Measurements from ENCODE around the gene GH2.

The GH2 gene

GRCh38 chr17:63836811-63837210 is 44.9 kb downstream of the GH2 start:
- Histone ChIP-seq H3K4me3 (ENCODE audit: low read depth, low read length, poor library complexity, severe bottlenecking) (no peak overlapping the region), H3K4me2 (ENCODE audit: low read length) (no peak overlapping the region), H3K9ac (ENCODE audit: low read length) (no peak overlapping the region), H3F3A (ENCODE audit: insufficient read depth, low read length) (no peaks in the 10 kb centered on the region), H3K4me1 (ENCODE audit: insufficient read depth, low read length, severe bottlenecking) (peaks cover 38% of the 10 kb centered on the region), H3K79me2 (ENCODE audit: insufficient read depth, low read length) (peaks cover 31% of the 10 kb centered on the region), H3K9me3 (ENCODE audit: low read length) (no peaks in the 10 kb centered on the region), H3K27me3 (ENCODE audit: insufficient read depth, low read length) (no peaks in the 10 kb centered on the region), H3K36me3 (ENCODE audit: insufficient read depth, low read length) (peaks cover 59% of the 10 kb centered on the region), H2AFZ (ENCODE audit: low read length) (no peak overlapping the region), H4K20me1 (ENCODE audit: insufficient read depth, low read length) (no peaks in the 10 kb centered on the region), H3K27ac (ENCODE audit: low read depth, low read length, poor library complexity, severe bottlenecking) (no peak overlapping the region), H3K9me2 (ENCODE audit: low read depth, low read length) (no peaks in the 10 kb centered on the region)
- TF ChIP-seq, protein P1, sequence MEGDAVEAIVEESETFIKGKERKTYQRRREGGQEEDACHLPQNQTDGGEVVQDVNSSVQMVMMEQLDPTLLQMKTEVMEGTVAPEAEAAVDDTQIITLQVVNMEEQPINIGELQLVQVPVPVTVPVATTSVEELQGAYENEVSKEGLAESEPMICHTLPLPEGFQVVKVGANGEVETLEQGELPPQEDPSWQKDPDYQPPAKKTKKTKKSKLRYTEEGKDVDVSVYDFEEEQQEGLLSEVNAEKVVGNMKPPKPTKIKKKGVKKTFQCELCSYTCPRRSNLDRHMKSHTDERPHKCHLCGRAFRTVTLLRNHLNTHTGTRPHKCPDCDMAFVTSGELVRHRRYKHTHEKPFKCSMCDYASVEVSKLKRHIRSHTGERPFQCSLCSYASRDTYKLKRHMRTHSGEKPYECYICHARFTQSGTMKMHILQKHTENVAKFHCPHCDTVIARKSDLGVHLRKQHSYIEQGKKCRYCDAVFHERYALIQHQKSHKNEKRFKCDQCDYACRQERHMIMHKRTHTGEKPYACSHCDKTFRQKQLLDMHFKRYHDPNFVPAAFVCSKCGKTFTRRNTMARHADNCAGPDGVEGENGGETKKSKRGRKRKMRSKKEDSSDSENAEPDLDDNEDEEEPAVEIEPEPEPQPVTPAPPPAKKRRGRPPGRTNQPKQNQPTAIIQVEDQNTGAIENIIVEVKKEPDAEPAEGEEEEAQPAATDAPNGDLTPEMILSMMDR (IDR thresholded peaks at IDR 0.05; ENCODE audit: low read length) = no peak
- no peak for TF ChIP-seq EZH2 (IDR thresholded peaks at IDR 0.05; ENCODE audit: borderline replicate concordance, low read length)

DNA sequence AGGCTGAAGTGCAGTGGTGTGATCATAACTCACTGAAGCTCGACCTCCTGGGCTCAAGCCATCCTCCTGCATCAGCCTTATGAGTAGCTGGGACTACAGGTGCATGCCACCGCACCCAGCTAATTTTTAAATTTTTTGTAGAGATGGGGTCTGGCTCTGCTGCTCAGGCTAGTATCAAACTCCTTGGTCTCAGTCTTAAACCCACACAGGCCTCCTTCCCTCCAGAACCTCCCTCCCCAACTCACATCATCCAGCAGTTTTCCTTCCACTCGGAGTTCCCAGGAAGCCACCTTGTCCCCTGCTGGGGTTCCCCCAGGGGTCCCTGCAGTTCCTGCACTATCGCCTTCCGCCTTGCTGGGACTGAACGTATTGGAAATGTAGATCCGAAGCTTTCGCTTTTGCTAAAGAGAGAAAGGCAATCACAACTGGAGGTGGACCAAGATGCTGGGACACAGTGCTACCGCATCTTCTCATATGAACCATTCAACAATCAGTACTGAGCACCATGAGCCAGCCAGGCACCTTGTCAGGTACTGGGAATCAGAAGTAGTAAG is 46.5 kb downstream of the GH2 start:
- H3K9me3 ChIP-seq (ENCODE audit: low read length) = no peaks in the 10 kb centered on the region
- H3K4me3 ChIP-seq (ENCODE audit: low read depth, low read length, poor library complexity, severe bottlenecking) = no peak overlapping the region
- peaks cover 16% of the 10 kb centered on the region for H3K79me2 ChIP-seq (ENCODE audit: insufficient read depth, low read length)
- no peak overlapping the region for H3K4me2 ChIP-seq (ENCODE audit: low read length)
- no peak overlapping the region for H2AFZ ChIP-seq (ENCODE audit: low read length)
- TF ChIP-seq, protein P1 (IDR thresholded peaks at IDR 0.05; ENCODE audit: low read length) = no peak
- TF ChIP-seq EZH2 (IDR thresholded peaks at IDR 0.05; ENCODE audit: borderline replicate concordance, low read length) = no peak
- H3K36me3 ChIP-seq (ENCODE audit: insufficient read depth, low read length) = peaks cover 75% of the 10 kb centered on the region
- H3K27ac ChIP-seq (ENCODE audit: low read depth, low read length, poor library complexity, severe bottlenecking) = no peak overlapping the region
- no peaks in the 10 kb centered on the region for H4K20me1 ChIP-seq (ENCODE audit: insufficient read depth, low read length)
- H3K9ac ChIP-seq (ENCODE audit: low read length) = no peak overlapping the region
- H3K4me1 ChIP-seq (ENCODE audit: insufficient read depth, low read length, severe bottlenecking) = peaks cover 26% of the 10 kb centered on the region
- no peaks in the 10 kb centered on the region for H3K27me3 ChIP-seq (ENCODE audit: insufficient read depth, low read length)
- no peaks in the 10 kb centered on the region for H3K9me2 ChIP-seq (ENCODE audit: low read depth, low read length)
- no peaks in the 10 kb centered on the region for H3F3A ChIP-seq (ENCODE audit: insufficient read depth, low read length)

DNA sequence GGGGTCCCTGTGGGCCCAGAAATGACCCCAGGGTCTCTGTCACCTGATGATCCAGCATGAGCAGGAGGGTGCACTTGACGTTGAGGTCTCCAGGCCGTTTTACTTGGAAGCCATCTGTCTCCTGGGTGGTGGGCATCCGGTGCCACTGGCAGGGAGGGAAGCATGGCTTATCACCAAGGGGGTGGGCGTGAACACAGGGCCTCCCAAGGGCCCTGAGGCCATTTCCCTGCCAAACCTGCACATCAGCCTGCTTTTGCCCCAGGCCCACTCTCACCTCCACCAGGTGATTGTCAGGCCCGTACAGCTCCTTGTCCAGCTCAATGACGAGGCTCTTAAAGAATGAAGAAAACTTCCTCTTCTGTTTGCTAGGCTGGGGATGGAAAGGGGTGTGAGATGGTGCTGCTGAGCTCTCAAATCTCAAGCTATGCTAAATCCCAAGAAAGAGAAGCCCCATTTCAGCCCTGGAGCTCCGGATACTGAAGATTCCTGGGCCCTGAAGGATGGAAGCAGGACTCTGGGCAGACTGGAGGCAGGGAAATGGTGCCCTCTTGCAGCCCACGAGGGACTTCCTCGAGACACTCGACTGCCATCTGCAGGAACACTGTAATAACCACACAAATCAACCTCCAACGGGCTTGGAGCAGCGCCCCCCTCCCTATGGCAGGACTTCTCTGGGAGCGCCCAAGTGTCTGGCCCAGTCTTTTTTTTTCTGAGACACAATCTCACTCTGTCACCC is 47.1 kb downstream of the GH2 start:
- no peak for TF ChIP-seq EZH2 (IDR thresholded peaks at IDR 0.05; ENCODE audit: borderline replicate concordance, low read length)
- TF ChIP-seq, protein P1 (IDR thresholded peaks at IDR 0.05; ENCODE audit: low read length) = peak; percentile 78
- H3K27ac ChIP-seq (ENCODE audit: low read depth, low read length, poor library complexity, severe bottlenecking) = peak overlapping the region; percentile 52
- no peaks in the 10 kb centered on the region for H4K20me1 ChIP-seq (ENCODE audit: insufficient read depth, low read length)
- H3K9ac ChIP-seq (ENCODE audit: low read length) = no peak overlapping the region
- peaks cover 82% of the 10 kb centered on the region for H3K36me3 ChIP-seq (ENCODE audit: insufficient read depth, low read length)
- no peaks in the 10 kb centered on the region for H3K9me3 ChIP-seq (ENCODE audit: low read length)
- no peak overlapping the region for H3K4me2 ChIP-seq (ENCODE audit: low read length)
- peaks cover 11% of the 10 kb centered on the region for H3K79me2 ChIP-seq (ENCODE audit: insufficient read depth, low read length)
- H2AFZ ChIP-seq (ENCODE audit: low read length) = no peak overlapping the region
- H3F3A ChIP-seq (ENCODE audit: insufficient read depth, low read length) = no peaks in the 10 kb centered on the region
- H3K4me1 ChIP-seq (ENCODE audit: insufficient read depth, low read length, severe bottlenecking) = peaks cover 19% of the 10 kb centered on the region
- no peaks in the 10 kb centered on the region for H3K27me3 ChIP-seq (ENCODE audit: insufficient read depth, low read length)
- no peaks in the 10 kb centered on the region for H3K9me2 ChIP-seq (ENCODE audit: low read depth, low read length)
- no peak overlapping the region for H3K4me3 ChIP-seq (ENCODE audit: low read depth, low read length, poor library complexity, severe bottlenecking)

Data from OCI-LY1 (cell line).